ENCODE measurements around the gene ZNF507.
"Not testable (repeated sequence)": the region's sequence is repeated elsewhere in the genome, so short reads cannot be mapped to it uniquely, and the experiment has no call there.

ZNF507 gene

DNA sequence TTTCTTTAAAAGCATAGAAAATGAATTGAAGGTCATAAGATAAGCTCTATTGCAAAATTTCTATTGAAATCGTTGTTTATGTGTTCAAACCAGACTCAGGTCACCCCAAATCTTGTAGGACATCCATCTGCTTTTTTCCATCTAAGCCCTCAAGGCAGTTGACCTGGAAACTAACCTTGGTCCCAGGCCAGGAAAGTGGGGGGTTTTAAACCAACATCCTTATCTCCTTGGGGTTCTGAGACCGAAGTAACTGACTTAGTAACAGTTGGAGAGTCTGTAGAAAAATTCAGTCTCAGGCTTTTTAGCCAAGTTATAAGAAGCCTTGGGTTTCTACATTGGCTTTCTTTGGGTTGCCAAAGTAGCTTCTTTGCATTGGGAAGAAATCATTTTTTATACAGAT is 23.4 kb downstream of the ZNF507 start:
- DNase-seq (ENCODE audit: low read depth): no peak

DNA sequence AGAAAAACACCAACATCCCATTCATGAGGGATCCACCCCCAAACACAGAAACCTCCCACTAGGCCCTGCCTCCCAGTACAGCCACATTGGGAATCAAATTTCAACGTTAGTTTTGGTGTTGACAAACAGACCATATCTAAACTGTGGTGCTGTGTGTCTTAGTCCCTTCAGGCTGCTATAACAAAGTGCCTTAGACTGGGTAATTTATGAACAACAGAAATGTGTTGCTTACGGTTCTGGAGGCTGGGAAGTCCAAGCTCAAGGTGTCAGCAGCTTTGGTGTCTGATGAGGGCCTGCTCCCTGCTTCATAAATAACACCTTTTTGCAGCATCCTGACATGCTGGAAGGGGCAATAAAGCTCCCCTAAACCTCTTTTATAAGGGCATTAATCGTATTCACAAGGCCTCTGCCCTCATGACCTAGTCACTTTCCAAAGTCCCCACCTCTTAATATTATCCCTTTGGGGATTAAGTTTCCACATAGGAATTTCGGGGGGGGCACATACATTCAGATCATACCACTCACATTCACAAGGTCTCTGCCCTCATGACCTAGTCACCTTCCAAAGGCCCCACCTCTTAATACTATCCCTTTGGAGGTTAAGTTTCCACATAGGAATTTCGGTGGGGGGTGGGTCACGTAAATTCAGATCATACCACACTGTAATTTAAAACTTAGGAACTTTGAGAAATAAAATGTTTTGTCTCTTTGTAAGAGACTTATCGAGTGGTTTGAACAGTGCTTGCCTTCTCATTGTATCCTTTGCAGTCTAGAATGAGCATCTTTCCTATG is 27.5 kb downstream of the ZNF507 start:
- no peak for DNase-seq (ENCODE audit: low read depth)

DNA sequence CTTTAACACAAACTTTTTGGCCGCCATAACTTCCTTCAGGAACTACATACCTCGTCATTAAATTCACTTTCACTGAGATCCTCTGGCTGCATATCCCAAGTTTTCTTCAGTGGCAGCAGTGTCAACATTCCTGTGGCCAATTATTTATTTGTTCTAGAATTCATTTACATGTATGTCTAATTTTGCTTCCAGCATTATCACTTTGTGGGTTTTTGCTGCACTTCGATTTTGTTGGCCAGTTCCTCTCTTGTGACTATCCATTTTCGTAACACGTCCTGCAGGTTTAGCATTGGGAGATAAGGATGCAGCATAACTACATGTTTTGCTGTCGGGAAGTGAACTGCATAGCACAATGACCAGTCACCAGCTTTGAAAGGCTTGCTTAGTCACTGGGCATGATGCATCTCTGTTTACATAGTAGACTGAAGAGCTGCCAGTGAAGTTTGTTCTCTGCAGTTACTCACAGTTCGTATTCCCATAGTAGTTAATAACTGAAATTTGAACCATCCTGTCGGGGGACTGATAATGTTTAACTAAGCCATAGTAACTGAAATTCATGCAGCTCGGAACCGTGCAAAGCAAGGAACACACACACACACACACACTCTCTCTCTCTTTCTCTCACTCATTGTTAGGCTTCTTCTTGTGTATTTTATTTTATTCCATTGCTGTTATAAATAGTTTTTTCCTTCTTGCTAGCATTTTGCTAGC is 28.3 kb downstream of the ZNF507 start:
- no peak for DNase-seq (ENCODE audit: low read depth)

DNA sequence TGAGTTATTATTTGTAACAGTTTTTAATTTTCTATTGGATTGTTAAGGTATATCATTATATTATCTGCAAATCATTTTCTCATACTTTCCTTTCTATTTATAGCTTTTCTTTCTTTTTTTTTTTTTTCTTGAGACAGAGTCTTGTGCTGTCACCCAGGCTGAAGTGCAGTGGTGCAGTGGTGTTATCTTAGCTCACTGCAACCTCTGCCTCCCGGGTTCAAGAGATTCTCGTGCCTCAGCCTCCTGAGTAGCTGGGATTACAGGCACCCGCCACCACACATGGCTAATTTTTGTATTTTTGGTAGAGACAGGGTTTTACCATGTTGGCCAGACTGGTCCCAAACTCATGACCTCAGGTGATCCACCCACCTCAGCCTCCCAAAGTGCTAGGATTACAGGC is 29.0 kb downstream of the ZNF507 start:
- DNase-seq (ENCODE audit: low read depth): not testable (repeated sequence)

DNA sequence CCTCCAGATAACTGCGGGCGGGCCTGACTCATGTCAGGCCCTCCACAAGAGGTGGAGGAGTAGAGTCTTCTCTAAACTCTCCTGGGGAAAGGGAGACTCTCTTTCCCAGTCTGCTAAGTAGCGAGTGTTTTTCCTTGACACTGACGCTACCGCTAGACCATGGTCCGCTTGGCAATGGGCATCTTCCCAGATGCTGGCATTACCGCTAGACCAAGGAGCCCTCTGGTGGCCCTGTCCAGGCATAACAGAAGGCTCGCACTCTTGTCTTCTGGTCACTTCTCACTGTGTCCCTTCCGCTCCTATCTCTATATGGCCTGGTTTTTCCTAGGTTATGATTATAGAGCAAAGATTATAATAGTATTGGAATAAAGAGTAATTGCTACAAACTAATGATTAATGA is 31.7 kb downstream of the ZNF507 start:
- not testable (repeated sequence) for DNase-seq (ENCODE audit: low read depth)

DNA sequence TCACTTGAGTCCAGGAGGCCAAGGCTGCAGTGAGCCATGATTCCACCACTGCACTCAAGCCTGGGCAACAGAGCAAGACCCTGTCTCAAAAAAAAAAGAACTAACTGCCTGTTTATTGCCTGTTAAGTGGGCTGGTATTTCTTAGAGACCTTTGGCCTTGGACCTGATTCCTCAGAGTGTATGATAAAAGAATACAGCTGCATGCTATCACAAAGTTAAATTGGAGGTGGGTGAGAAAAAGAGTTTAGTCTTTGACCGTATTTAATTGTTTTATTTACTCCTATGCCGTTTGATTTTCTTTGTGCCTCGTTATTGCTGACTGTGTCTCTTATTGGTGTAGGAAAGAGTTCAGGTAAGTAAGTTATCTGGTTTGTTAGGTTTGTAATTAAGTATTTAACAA is 34.9 kb downstream of the ZNF507 start:
- no peak for DNase-seq (ENCODE audit: low read depth)

DNA sequence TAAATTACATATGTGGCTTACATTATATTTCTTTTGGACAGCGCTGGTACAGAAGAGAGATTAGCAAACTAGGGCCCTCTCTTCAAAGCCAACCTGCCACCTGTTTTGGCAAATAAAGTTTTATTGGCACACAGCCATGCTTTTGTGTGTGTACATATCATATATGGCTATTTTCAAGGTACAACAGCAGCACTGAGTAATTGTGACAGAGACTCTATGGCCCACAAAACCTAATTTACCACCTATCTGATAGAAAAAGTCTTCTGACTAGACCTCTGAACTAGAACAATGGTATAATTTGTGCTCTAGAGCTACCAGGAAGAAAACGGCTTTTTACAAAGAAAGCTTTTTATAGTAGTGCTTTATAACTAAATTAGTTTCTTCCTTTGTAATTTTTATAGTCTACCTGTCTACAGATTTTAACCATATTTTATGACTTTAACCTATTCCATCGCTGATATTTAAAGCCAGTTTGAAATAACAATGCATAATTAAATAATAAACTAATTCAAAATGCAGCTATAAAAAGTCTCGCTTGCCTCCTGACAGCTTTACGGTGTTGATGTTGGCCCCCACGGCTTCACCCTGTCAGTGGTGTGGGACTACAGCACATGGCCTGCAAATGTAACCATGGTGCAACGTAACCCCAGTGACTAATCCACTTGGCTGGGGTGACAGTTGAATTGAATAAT is 42.4 kb downstream of the ZNF507 start:
- DNase-seq (ENCODE audit: low read depth): no peak

DNA sequence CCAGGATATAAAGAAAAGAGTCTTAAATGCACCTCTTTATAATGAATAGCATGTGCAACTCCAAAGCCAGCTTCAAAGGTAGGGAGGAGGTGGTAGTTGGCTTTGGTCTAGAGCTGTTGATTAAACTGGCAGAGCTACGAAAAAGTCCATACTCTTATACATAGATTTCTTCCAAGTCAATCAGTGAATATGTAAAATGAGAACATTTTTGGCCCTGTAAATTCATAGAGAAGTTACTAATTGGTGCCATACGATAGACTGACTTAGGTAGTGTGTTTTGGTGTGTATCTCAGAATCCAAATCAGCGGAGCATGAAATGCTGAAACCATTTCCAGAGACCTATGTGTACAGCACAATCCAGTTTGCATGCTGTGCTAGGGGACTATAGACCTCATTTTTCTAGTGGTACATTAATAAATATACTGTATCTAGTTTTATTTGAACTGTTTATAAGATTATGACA is 43.0 kb downstream of the ZNF507 start:
- DNase-seq (ENCODE audit: low read depth): no peak

DNA sequence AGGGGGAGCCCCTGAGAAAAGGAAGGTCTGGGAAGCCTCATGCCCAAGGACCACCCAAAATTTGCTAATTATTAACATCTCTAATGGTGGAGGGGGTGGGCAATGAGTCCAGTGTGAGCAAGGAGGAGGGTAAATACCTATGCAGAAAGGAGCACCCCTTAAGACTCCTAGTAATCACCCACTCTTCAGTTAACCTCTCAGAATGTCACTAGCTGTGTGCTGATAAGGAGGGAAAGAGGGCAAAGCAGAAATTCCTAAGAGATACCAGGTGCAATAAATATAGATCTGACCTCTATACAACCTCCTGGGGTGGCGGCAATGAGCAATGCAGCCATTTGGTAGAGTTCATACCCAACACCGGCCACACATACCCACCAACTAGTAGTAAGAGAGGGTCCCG is 47.5 kb downstream of the ZNF507 start:
- no peak for DNase-seq (ENCODE audit: low read depth)

DNA sequence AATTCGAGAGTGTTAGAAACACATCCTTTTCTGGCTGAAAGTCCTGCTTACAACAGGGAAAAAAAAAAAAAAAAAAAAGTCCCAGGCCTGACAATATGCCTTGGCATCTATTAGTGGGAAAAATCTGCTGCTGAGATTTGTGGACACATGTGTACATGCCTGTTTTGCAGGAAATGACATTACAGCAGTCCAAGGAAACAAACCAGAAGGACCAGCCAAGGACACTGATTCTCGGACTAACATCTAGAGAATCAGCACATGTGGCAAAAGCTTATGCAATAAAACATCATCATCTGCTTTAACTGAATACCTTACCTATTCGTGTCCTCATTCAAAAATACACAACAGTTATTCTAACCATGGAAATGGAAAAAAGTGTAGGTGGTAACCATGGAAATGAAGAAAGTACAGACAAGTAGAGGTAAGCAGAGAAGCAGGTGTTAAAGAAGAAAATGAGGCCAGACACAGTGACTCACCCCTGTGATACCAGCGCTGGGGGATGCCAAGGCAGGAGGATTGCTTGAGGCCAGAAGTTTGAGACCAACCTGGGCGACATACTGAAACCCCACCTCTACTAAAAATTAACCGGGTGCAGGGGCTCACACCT is 50.7 kb downstream of the ZNF507 start:
- no peak for DNase-seq (ENCODE audit: low read depth)

DNA sequence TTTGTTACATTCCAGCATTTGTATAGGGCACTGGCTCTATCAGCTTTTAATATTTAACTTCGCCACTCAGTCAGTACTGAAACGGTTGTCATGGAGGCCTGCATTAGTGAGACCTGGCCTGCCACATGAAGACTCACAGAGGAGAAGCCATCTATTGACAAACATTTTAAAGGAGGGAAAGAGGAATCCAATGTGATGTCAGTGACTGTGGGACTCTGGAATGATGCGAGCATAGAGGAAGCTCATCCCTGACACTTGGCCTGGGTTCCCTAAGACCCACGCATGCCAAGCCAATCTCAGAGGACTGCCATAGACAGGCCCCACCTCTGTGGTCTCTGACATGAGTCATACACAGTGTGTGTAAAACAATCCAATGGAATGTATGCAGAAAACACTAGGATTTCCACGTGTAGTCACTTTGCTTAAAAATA is 52.3 kb downstream of the ZNF507 start:
- DNase-seq (ENCODE audit: low read depth): no peak

DNA sequence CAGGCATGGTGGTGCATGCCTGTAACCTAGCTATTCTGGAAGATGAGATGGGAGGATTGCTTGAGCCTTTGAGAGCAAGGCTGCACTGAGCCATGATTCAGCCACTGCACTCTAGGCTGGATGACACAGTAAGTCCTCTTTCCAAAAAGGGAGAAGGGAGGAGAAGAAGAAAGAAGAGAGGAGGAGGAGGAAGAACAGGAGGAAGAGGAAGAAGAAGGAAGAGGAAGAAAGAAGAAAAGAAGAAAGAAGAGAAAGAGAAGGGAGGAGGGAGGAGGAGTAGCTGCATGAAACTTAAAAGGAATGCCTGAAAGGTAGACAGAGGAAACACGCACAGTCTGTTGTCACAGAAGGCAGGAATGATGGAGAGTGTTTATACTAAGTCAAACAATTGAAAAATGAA is 56.6 kb downstream of the ZNF507 start:
- no peak for DNase-seq (ENCODE audit: low read depth)

DNA sequence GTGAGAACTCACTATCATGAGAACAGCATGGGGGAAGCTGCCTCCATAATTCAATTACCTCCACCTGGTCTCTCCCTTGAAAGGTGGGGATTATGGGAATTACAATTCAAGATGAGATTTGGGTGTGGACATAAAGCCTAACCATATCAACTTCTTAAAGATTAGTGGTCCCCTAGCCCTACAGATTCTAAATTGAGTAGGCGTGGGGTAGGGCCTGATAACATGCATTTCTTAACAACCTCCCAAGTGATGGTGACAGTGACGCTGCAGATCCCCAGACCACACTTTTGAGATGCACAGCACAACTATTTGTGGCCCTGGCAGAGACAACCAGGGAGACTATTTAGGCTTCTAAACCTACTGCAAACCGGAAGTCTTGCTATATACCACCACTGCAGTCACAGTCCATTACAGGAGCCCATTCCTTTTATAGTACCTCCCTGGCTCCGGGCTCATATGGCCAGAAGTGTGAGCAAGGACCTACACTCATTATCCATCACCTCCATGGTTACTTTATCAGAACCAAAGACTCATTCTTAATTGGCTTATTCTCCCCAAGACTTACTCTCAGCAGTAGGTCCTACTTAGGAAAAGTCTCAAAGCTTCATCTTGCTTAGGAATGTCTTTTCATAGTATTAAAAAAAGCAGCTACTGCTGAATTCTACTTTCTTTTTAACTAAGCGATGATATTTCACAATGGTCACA is 58.0 kb downstream of the ZNF507 start:
- no peak for DNase-seq (ENCODE audit: low read depth)

DNA sequence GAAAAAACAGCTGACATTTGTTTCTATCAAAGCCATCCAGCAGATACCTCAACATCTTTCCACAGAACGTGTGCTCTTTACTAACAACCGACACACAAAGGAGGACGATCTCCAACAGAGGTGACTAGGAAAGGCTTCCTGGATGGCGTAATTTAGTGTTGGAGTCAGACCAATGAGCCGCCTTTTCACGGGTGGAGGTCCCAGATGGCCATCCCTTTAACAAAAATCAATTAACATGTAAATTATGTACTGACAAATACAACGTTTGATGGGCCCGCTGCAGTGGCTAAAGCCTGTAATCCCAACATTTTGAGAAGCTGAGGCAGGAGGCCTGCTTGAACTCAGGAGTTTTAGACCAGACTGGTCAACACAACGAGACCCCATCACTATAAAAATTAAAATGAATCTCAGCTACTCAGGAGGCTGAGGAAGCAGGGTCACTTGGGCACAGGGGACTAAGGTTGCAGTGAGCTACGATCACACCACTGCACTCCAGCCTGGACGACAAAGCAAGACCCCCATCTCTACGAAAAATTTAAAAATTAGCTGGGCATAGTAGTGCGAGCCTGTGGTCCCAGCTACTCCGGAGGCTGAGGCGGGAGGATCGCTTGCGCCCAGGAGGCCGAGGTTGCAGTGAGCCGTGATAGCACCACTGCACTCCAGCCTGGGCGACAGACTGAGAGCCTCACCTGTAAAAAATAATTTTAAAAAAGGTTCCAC is 59.0 kb downstream of the ZNF507 start:
- DNase-seq (ENCODE audit: low read depth): no peak

DNA sequence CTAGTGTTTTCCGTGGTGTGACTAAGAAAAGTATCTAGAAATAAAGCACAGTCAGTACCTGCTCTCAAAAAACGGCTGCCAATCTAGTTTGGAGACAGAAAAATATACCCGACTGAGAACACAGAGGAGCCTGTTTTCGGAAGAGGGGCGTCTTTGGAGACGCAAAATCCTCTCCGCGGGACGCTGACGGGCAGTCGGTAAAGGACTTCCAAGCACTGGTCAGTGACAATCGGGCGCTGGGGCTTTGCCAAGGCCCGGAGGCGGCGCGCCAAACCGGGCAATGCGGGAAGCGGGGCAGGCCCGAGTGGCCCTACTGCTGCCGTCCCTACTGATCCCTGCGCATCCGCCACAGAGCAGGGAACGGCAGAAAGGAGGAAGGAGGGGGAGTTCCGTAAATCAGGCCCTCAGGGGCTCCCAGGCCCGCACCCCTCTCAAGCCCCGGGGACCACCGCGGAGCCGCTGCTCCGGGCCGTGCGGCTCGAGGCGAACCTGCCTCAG is 59.6 kb downstream of the ZNF507 start:
- DNase-seq (ENCODE audit: low read depth): no peak

DNA sequence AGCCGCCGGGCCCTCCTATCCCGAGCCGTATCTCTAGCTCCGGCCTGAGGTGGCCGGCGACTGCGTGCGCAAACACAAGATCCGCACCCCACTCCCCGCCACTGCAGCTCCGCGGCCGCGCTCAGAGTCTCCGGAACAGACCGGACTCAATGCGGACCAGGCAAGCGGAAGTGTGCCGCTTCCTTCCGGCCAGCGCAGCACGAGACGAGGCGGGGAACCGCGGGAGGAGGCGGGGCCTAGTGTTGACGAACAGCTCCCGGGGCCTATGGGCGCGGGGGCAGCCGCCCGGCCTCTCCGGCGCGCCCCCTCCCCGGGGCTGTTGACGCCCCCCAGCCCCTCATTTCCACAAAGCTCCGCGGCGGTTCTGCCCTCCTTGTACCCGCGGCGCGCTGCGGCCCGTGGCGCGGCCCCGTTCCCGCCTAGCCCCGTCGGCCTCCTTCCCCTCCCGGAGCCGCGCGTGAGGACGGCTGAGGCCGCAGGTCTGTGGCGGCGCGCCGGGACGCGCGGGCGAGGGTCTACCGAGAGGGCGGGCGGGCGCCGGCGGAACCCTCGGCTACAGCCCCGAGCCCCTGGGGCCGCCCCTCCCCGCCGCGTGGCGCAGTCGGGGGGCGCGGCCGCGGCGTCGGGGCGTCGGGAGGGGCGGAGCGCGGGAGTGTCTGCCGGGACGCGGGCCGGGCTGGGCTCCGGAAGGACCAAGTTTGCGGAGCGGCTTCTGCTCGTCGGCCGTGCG is 60.2 kb downstream of the ZNF507 start, which contains the start of gene DPY19L3:
Gene DPY19L3 (plus strand): TSS at position 340 of the 730 bp plus-strand sequence. CDS start 2,484 bp downstream, outside the sequence.
- DNase-seq (ENCODE audit: low read depth): peak; percentile 70

DNA sequence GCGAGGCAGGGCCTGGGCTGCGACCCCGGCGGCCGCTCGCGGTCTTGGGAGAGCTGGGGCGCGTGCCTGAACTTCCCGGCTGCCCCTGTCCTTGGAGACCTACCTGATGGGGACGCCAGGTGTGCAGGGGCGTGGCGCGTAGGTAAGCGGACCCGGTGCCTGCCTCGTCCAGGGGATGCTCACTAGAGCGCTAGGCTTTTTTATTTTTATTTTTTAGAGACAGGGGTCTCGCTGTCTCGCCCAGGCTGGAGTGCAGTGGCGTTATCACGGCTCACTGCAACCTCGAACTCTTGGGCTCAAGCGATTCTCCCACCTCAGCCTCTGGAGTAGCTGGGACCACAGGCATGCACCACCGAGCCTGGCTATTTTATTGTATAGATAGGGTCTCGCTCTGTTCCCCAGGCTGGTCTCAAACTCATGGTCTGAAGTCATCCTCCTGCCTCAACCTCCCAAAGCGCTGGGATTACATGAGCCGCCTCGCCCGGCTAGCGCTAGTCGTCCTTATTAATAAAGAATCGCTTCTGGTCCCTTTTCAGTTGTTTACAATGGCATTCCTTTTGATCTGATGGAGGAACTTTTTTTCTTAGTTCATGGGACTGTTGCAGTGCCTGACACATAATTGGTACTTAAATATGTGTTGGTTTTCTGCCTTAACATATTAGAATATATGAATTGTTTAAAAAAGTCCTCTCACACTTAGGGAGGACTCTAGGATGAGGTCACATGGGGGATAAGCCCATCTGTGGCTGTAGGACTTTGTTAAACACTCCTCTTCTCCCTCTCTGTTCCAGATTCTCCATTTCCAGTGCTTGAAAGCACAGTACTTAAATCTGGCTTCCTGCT is 61.0 kb downstream of the ZNF507 start:
- no peak for DNase-seq (ENCODE audit: low read depth)

DNA sequence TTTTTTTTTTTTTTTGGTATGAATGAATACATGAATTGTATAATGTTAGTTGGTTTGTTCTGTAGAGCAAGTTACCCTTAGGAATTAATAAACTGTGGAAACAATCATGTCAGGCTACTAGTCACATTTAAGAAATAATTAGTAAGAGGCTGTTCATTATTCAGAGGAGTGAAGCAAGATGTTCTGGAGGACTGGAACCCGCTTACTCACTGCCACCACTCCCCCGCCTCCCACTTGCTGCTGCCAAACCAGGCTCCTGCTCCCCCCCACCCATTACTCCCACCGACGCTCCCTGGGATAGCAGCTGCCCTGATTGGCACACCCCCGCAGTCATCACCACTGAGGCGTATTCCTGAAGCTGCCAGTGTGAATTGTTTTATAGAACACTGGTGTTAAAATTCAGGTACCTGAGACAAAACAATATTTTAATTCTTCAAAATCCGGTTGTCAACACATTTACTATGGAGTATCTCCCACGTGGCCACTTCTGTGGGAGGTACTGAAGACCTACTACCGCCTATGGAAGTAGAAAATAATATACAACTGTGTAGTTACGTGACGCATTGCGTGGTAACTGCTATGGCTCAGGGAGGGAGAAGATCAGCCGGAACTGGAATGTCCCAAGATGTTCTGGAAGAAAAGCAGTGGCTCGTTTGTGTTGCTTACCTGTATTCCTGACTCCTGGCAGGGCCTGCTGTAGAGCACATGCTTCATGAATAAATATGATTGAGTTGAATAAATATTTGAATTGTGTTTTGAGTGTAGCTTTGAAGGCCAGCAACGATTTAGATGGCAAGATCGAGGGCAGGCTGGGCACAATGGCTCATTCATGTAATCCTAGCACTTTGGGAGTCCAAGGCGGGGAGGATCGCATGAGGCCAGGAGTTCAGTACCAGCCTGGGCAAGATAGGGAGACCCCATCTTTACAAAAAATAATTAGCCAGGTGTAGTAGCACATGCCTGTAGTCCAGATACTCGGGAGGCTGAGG is 61.9 kb downstream of the ZNF507 start:
- no peak for DNase-seq (ENCODE audit: low read depth)

Data from T-helper 22 cell (primary cell).